ENCODE data around the gene CD200. TPM values are rescaled to one million over a fixed set of nuclear protein-coding genes. Genes with fewer than 3 reads are reported as not detected.

Gene CD200, protein sequence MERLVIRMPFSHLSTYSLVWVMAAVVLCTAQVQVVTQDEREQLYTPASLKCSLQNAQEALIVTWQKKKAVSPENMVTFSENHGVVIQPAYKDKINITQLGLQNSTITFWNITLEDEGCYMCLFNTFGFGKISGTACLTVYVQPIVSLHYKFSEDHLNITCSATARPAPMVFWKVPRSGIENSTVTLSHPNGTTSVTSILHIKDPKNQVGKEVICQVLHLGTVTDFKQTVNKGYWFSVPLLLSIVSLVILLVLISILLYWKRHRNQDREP
- 1 to 10 TPM in 3 of 4 donors, not detected in 1; 1.1 to 4.1 (median 3.6) TPM for total RNA-seq

GRCh38 chr3:112333002-112333380 is at the start of gene CD200:
TSS of gene CD200 (plus strand) at chr3:112333156. CDS start at chr3:112333213, 57 bp downstream.
- in situ Hi-C loops (cut with MboI; ENCODE audit: low pct_ligation_motif_present in 1 of 4, low pct_unique_long_range_greater_than_20kb in 1 of 4, low sequenced_read_pairs in 3 of 4) (no loop called here), intact Hi-C loops (cut with DNase I; ENCODE audit: low total_unique reads) (no loop called here)
- peaks cover 6 to 22% (median 16%) of the 10 kb centered on the region in 4 donors for H3K4me1 ChIP-seq
- peak; percentile 68 for DNase-seq
- H3K36me3 ChIP-seq = no peaks in the 10 kb centered on the region
- WGBS, 2 donors (ENCODE audit: low coverage in 1 of 2) = 2 to 13% methylated on average over 3 to 28 of the region's 28 CpGs
- no peaks in the 10 kb centered on the region for H3K9me3 ChIP-seq
- H3K27ac ChIP-seq = peak within 1 kb of the TSS; percentile 73 to 83 (median 76)
- TF ChIP-seq EP300 (IDR thresholded peaks at IDR 0.05; ENCODE audit: low read depth) (no peak), POLR2AphosphoS5 (IDR thresholded peaks at IDR 0.05) (peak in 2 of 3 donors; percentile 50 to 55), POLR2A (IDR thresholded peaks at IDR 0.05) (peak; percentile 35)
- TF ChIP-seq, protein P1, sequence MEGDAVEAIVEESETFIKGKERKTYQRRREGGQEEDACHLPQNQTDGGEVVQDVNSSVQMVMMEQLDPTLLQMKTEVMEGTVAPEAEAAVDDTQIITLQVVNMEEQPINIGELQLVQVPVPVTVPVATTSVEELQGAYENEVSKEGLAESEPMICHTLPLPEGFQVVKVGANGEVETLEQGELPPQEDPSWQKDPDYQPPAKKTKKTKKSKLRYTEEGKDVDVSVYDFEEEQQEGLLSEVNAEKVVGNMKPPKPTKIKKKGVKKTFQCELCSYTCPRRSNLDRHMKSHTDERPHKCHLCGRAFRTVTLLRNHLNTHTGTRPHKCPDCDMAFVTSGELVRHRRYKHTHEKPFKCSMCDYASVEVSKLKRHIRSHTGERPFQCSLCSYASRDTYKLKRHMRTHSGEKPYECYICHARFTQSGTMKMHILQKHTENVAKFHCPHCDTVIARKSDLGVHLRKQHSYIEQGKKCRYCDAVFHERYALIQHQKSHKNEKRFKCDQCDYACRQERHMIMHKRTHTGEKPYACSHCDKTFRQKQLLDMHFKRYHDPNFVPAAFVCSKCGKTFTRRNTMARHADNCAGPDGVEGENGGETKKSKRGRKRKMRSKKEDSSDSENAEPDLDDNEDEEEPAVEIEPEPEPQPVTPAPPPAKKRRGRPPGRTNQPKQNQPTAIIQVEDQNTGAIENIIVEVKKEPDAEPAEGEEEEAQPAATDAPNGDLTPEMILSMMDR (IDR thresholded peaks at IDR 0.05) = peak in 2 of 5 experiments; percentile 21 to 29
- H3K27me3 ChIP-seq = peaks cover 4% of the 10 kb centered on the region
- peak within 1 kb of the TSS; percentile 44 to 73 (median 66) for H3K4me3 ChIP-seq

DNA sequence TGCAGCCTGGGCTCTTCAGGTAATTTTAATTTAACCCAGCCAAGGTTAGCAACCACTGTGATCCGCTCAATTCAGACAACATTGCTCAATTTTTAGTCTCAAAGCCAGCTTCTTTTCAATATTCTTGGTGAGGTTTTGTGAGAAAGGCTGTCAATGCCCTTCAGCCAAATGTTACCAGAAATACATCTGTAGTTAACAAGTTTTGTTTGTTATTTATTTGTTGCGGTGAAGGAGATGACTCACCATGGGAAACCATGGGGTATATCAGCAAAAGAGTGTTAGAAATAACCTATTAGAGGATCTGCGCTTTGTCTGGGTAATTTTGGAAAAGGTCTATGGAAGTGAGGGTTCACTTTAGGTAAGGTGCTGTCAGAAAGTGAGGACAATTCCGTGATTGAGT is 43.9 kb upstream of the CD200 start:
- no peaks in the 10 kb centered on the region for H3K4me1 ChIP-seq
- no peak overlapping the region for H3K4me3 ChIP-seq
- no peaks in the 10 kb centered on the region for H3K27me3 ChIP-seq
- H3K36me3 ChIP-seq = no peaks in the 10 kb centered on the region
- intact Hi-C loops (cut with DNase I; ENCODE audit: low total_unique reads) = no loop called here
- in situ Hi-C loops (cut with MboI; ENCODE audit: low pct_ligation_motif_present in 1 of 4, low pct_unique_long_range_greater_than_20kb in 1 of 4, low sequenced_read_pairs in 3 of 4) = loop anchor here in 1 of 4 donors (25.0 kb wide), 1 partner anchor 177 kb away; no protein-coding TSS in a partner anchor
- no peak for DNase-seq
- 89 to 93% methylated on average over 3 to 4 of the region's 4 CpGs for WGBS, 2 donors (ENCODE audit: low coverage in 1 of 2)
- H3K27ac ChIP-seq = no peak overlapping the region
- TF ChIP-seq, protein P1 (IDR thresholded peaks at IDR 0.05) = no peak
- TF ChIP-seq EP300 (IDR thresholded peaks at IDR 0.05; ENCODE audit: low read depth) (no peak), POLR2A (IDR thresholded peaks at IDR 0.05) (no peak), POLR2AphosphoS5 (IDR thresholded peaks at IDR 0.05) (no peak)
- H3K9me3 ChIP-seq = no peaks in the 10 kb centered on the region

DNA sequence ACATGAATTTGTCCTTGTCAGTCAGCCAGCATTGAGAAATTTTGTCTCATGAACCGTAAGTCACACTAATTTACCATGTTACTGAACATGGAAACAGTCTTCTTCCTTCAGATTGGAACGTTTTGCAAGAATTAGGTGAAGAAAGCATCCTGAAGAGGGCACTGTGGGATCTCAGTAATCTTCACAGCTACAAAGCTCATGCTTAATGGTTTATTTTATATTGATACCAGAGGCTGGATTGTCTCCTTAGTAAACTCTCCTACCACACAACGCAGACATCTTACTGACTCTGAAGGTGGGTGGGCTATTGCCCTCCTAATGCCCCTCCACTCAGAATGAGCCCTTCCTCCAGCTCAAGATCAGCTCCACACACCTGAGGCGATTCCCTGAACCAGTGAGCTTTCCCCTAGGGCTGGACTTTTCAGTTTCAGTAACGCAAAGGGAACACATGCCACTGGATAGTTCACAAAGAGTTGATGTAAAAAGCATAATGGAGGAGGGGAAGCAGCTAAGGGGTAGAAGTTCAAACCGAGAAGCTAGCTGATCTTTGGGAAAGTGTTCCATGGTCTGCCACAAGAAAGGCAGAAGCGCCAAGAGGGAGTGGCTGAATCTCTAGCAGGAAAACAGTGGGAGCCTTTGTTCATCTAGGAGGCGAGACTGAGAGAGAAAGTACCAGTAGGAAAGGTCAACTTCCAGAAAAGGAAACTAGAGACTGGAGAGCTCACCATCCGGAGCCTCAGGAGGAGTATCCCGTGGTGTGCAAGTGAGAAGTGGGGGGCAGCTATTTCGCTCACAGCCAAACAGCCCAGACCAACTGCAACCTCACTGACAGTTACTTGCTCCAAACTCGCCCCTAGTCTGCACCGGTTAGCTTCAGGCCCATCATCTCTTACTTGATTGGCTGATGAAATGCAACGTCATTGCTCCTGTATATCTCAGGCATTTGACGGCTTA is 39.3 kb upstream of the CD200 start, which contains the start of gene SLC9C1:
Gene SLC9C1 (minus strand): TSS at position 849 of the 954 bp plus-strand sequence. CDS start 7,425 bp downstream, outside the sequence.
- Histone ChIP-seq H3K27ac (peak within 1 kb of the TSS; percentile 79 to 83 (median 80)), H3K36me3 (no peaks in the 10 kb centered on the region), H3K4me1 (peaks cover 0 to 4% (median 0%) of the 10 kb centered on the region in 4 donors), H3K27me3 (no peaks in the 10 kb centered on the region), H3K4me3 (peak within 1 kb of the TSS; percentile 11 to 56 (median 32)), H3K9me3 (no peaks in the 10 kb centered on the region)
- peak; percentile 40 for DNase-seq
- intact Hi-C loops (cut with DNase I; ENCODE audit: low total_unique reads) = loop anchor here (5.0 kb wide), 1 partner anchor 224 kb away; no protein-coding TSS in a partner anchor
- in situ Hi-C loops (cut with MboI; ENCODE audit: low pct_ligation_motif_present in 1 of 4, low pct_unique_long_range_greater_than_20kb in 1 of 4, low sequenced_read_pairs in 3 of 4) = loop anchor here in 2 of 4 donors (10.0 to 25.0 kb wide), 2 partner anchors 181 to 231 kb away; no protein-coding TSS in a partner anchor
- WGBS, 2 donors (ENCODE audit: low coverage in 1 of 2) = 15 to 20% methylated on average over 10 to 15 of the region's 15 CpGs
- TF ChIP-seq POLR2A (IDR thresholded peaks at IDR 0.05) (no peak), POLR2AphosphoS5 (IDR thresholded peaks at IDR 0.05) (peak in 1 of 3 donors; percentile 31)
- TF ChIP-seq, protein P1 (IDR thresholded peaks at IDR 0.05) = peak; percentile 48 to 65 (median 55)

- in situ Hi-C loops (cut with MboI; ENCODE audit: low pct_ligation_motif_present in 1 of 4, low pct_unique_long_range_greater_than_20kb in 1 of 4, low sequenced_read_pairs in 3 of 4) = loop anchor here in 2 of 4 donors (10.0 to 25.0 kb wide), 2 partner anchors 185 to 227 kb away; no protein-coding TSS in a partner anchor
Measured at GRCh38 chr3:112297714-112298113, 35.2 kb upstream of the CD200 start.

More at GRCh38 chr3:112297714-112298113, 35.2 kb upstream of the CD200 start:
- Histone ChIP-seq H3K9me3 (no peaks in the 10 kb centered on the region), H3K4me1 (peaks cover 0 to 4% (median 0%) of the 10 kb centered on the region in 4 donors), H3K4me3 (no peak overlapping the region), H3K27ac (peak overlapping the region in 1 of 4 donors; percentile 16), H3K36me3 (no peaks in the 10 kb centered on the region), H3K27me3 (no peaks in the 10 kb centered on the region)
- intact Hi-C loops (cut with DNase I; ENCODE audit: low total_unique reads) = no loop called here
- no peak for DNase-seq
- TF ChIP-seq POLR2A (IDR thresholded peaks at IDR 0.05) (no peak), EP300 (IDR thresholded peaks at IDR 0.05; ENCODE audit: low read depth) (no peak), POLR2AphosphoS5 (IDR thresholded peaks at IDR 0.05) (no peak)
- TF ChIP-seq, protein P1 (IDR thresholded peaks at IDR 0.05) = no peak

All from transverse colon (tissue), 4 donors.